IPS DF 19.7 (cell line): ENCODE data around the gene CCDC91.
"Not testable (repeated sequence)": the region's sequence is repeated elsewhere in the genome, so short reads cannot be mapped to it uniquely, and the experiment has no call there.

Experiments used
- DNase-seq: peaks from one replicate; pipeline ENCODE4 v3.0.0-alpha.2; 2013; ENCODE audit warnings: low read depth, low spot score

CCDC91 gene

DNA sequence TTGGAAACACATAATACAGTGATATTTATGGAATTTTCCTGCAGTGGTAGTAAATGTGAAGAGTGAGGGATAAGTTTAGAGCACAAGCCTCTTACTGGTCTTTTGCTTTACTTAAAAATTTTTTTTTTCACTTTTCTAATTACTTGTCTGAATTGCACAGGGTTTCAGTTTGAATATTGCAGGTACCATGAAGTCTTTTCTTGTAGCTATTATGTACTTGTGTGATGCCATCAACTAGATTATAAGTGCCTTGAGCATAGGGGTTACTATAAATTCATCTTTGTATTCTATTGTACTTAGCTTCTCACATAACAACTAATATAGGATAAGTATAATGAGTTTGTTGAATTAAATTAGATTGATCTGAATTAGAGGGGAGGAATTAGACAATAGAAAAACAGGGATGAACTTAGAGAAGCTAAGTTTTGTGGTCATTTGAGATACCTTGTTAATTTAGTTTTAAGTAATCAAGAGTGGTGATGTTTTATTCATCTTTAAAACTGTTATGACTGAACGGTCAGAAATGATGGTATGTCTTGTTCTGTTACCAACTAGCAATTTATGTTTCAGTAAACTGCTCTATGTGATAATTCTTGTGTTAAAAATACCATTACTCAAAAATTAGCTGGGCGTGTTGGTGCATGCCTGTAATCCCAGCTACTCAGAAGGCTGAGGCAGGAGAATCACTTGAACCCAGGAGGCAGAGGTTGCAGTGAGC lies 42.1 kb downstream of the CCDC91 start:
- no peak for DNase-seq

DNA sequence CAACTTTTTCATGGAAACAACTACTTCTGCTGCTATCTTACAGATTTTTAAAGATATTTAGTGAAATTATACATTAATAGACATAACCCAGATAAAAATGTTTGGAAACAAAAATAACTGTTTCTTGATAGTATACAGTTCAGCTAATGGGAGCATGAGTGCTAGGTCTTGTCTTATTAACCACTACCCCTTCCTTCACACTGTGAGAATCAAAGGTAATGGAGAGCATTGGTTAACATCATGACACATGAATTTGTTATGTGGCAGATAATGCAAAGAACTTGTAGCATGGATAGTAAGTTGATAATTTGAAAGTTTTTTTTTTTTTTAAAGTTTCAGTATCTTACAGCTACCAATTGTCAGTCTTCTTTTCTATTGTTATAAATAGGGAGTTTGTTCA lies 44.2 kb downstream of the CCDC91 start:
- DNase-seq, result no peak

DNA sequence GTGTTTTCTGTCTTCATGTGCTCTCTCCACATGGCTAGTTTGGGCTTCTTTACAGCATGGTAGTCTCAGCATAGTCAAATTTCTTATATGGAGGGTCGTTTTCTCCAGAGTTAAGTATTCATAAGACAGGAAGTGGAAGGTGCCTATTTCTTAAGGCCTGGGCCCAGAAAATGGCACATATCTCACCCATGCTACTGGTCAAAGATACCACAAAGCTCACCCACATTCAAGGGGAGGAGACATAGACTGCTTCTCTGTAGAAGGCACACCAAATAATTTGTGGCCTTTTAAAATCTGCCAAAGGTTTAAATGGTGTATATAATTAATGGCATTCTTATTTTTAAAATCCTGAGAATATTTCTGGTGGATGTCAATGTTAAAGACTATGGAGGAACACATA lies 44.8 kb downstream of the CCDC91 start:
- DNase-seq, result no peak

DNA sequence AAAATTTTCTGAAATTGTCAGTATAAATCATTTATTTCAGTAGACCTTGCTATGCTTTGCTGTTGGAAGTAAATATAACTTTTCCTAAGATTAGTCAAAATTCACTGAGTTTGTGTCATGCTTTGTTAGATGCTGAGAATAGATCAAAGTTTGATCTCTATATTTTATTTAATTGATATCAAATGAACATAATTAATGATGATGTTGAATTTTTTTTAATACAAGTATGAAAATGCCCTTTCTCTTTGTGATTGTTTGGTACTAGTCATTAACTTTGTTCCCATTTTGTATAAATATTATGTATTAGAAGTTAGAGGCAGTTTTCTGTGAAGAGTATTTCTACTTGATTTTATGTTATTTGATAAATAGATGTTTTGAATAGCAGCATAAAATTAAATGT lies 45.7 kb downstream of the CCDC91 start:
- DNase-seq, result no peak

DNA sequence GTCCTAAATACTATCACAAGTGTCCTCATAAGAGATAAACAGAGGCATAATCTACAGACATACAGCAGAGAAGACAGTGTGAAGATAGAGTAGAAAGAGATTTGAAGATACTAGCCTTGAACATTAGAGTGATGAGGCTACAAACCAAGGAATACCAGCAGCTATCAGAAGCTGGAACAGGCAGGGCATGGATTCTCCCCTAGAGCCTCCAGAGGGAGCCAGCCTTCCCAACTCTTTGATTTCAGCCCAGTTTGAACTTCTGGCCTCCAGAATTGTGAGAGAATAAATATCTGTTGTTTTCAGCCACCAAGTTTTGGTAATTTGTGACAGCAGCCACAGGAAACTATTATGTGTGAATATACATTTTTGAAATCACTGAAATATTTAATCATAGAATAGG lies 47.2 kb downstream of the CCDC91 start:
- DNase-seq, result no peak

DNA sequence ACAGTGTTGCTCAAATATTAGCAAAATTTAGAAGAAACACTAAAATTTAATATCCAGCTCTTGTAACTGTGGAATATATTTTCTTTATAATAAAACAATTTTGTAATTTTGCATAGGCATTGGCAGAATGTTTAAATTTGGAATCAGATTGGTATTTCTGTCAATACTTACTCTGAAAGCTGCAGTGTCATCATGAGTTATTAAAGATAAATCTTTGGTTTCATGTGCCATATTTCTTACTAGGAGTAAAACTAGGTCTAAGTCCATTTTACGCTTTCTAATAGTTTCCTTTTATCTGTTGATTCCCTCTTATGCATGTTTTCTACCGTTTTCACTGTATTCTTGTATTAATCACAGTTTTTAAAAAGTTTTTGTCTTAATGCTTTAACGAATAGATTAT lies 49.7 kb downstream of the CCDC91 start:
- no peak for DNase-seq

DNA sequence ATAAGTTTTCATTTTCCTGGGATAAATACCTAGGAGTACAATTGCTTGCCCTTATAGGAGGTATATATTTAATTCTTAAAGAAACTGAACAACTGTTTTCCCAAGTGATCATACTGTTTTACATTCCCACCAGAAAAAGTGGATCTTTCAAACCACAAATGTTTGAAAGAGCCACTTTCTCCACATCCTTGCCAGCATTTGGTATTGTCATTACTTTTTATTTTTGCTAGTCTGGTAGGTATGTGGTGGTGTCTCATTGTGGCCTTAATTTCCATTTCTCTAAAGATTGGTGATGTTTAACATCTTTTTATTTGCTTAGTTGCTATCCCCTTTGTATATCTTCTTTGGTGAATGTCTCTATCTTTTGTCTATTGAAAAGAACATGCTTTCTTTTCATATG lies 50.6 kb downstream of the CCDC91 start:
- DNase-seq, result no peak

DNA sequence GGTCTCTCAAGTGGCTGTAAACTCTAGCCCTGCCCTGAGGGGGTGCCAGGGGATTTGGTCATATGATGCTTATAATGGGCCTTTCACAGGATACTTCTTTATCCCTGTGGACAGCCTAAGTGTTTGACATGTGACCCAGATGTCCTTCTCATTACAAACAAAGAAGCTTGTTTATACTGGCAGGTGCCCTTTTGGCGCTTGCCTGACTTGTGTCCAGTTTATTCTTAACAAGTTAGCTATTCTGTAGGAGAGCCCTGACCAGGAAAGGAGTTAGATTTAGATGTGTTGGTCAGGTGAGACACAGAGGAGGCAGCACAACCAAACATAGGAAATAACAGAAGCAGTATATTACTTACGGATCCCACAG lies 51.9 kb downstream of the CCDC91 start:
- no peak for DNase-seq

DNA sequence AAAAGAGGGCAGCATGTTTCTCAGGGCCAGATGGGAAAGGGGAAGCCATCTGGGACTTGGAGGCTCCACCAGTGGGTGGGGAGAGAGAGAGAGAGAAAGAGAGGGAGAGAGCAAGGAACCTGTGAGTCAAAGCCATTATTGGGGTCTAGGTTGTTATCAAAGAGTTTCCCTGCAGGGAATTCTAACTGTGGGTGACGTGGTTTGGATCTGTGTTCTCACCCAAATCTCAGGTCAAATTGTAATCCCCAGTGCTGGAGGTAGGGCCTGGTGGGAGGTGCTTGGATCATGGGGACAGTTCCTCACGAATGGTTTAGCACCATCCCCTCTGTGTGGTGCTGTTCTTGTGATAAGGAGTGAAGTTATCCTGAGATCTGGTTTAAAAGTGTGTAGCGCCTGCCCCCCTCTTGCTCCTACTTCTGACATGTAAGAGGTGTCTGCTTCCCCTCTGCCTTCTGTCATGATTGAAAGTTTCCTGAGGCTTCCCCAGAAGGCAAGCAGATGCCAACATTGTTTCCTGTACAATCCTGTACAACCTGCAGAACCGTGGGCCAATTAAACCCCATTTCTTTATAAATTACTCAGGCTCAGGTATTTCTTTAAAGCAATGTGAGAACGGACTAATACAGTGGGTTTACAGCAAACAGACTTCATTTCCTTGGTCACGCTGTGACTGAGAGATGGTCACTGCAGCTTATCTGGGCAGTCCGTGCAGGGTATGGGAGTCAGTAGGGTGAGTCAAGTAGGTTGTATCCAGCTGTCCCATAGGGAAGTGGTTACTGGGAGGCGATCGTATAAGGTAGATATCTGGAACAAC lies 52.4 kb downstream of the CCDC91 start:
- no peak for DNase-seq

DNA sequence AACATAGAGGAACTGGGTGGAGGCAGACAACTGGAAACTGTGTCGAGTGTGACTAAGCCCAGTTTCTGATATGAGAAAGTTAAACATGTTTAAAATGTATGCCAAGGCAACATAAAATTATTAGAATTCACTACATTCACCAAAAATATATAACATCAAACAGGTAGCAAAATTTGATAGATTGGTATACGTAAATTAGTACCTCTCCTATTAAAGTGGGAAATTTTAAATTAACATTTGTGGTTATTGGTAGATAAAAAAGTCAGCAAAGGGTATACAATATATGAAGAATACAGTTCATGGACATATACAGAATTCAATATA lies 53.0 kb downstream of the CCDC91 start:
- DNase-seq, result no peak

DNA sequence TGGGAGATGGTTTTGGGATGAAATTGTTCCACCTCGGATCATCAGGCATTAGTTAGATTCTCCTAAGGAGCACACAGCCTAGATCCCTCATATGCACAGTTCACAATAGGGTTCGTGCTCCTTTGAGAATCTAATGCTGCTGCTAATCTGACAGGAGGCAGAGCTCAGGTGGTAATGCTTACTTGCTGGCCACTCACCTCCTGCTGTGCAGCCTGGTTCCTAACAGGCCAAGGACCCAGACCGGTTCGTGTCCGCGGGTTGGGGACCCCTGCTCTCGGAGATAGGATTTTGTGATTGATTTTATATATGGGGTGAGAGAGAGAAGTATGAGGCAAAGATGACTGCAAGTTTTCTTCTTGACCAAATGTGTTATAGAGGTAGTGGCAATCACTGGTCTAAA lies 57.5 kb downstream of the CCDC91 start:
- no peak for DNase-seq

DNA sequence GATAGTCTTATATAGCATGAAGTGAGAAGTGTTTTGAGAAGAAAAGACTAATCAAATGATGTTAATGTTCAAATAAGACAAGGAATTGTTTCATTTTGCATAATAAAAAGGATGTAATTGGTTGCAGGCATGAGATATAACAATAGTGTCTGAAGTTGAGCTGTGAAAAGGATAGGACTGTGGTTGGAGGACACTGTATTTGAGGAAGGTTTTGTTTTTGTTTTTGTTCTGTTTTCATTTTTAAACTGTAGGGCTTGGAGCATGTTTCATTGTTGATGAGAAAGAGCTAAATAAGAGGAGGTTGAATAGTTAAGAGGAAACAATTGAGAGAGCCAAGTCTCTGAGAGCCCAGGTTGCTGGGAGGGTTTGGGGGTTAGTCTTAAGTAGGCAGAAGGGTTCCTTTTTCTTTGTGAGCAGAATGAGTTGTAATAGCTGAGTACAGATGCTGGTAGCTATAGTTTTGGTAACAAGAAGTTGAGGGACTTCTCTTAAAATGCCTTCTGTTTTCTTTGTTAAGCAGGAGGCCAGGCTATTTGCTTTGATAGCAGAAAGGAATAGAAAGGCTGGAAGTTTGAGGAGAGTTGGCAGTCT lies 58.4 kb downstream of the CCDC91 start:
- DNase-seq, result no peak

DNA sequence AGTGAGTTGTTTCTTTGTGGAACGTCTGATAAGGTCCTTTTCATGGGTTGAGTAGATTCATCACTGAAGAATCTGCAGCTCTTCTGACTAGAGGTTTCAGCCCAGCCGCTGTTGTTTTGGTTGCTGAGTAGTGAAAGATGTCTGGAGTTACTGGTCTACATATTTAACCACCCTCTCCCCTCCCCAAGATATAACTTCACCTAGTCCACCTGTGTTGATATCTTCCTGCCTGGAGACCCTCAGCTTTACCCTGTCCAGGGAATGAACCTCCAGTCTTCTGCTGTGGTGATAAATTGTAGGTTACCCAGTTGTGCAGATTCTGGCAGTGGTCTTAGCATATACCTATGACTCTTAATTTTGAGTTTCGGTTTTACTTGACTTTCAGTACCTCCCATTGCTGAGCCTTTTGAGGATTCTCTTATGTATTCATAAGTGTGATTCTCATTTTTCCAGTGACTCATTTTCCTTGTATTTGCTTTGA lies 62.9 kb downstream of the CCDC91 start:
- no peak for DNase-seq

DNA sequence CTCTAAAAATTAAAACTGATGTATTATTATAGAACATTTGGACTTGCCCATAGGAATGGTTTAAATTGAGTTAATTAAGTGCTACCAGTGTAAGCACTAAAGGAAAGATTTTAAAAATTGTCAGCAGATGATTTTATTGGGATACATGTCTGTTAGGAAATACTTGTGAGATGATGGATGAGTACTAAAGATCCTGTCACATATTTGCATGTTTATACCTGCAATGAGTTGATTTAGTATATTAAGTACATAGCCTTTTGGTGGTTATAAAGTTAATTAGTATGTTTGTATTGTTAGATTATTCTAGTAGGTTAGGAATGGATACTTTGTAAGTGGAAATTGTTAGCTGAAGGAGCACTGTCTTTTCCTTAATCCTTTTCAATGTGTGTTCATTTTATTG lies 67.2 kb downstream of the CCDC91 start:
- no peak for DNase-seq

DNA sequence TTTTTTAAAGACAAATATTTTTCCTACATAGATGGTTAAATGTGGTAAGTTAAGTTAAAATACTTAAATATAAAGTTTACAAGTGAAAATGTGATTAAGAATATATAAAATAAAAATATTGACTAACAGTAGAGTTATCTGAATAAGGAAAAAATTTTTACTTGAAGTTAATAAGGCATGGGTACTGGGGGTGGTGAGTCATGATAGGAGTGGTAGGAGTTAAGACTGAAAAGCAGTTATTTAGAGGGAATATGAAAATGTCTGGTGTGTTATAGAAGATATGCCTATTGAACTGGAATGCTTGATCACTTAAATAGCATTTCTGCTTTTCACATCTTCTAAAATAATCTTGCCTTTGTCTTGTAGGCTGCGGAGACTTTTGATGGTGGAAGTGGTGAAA lies 68.7 kb downstream of the CCDC91 start:
- no peak for DNase-seq

DNA sequence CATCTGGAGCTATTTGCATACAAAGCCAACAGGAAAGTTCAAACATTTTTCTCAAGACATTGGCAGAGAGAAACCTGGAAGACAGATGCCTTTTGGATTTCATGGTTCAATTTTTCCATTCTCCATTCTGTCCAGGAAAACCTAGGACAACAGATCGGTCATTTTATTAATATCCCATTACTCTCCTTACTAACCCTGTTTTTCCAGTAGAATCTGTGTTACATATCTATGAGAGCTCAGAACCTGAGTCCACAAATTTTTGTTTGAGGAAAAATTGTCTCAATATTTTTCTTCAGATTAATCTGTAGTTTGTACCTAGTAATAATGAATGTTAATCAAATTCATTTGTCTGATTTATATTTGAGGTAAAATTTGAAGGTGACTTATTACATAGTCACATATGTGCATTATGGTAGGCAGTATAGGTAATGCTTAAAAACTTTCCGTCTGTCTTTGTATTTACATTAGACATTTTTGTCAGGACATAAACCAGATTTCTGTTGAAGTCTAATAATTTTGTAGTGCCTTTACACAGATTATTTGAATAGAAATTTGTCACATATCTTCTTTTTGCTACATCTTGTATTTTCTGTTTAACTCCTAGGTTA lies 75.3 kb downstream of the CCDC91 start:
- no peak for DNase-seq

DNA sequence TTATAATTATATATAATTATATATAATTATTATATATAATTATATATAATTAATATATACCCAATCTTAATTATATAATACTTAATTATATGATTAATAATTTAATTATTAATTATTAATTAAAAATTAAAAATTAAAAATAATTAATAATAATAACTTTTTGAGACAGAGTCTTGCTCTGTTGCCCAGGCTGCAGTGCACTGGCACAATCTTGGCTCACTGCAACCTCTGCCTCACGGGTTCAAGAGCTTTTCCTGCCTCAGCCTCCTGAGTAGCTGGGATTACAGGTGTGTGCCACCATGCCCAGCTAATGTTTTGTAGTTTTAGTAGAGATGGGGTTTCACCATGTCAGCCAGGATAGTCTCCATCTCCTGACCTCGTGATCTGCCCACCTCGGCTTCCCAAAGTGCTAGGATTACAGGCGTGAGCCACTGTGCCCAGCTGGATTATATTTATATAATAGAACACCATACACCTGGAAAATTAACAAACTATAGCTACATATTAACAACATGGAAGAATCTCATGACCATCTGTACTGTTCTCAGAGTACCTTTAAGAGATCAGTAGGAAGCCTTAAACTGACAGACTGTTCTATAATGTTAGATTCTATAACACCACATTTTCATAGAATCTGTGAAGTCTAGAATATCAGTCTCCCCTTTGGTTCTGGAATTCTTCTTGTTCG lies 77.8 kb downstream of the CCDC91 start:
- not testable (repeated sequence) for DNase-seq

DNA sequence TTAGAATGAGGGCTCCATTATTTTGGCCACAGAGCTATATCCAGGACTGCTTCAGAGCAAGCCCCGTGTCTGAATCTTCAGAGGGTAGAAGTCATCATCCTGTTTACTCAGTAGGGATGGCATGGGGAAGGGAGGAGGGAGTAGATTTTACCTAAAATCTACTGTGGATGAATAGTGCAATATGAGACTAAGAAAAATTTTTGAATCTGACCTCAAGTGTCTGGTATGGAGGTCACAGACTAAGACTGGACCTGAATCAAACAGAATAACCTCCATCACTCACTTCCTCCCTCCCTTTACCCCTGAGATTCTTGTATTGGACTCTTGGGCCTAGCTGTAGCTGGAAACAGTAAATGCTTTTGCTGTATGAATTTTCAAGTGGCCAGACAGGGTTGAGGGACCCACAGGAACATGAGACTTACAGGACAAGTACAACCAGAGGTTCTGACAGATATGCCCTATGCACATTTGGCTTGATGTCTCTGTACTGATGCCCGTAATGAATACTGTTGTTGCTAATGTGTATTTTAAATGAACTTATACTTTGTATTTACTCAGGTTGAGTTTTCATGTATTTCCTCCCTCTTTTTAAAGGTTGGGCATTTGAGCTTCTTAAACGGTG lies 78.5 kb downstream of the CCDC91 start:
- no peak for DNase-seq

DNA sequence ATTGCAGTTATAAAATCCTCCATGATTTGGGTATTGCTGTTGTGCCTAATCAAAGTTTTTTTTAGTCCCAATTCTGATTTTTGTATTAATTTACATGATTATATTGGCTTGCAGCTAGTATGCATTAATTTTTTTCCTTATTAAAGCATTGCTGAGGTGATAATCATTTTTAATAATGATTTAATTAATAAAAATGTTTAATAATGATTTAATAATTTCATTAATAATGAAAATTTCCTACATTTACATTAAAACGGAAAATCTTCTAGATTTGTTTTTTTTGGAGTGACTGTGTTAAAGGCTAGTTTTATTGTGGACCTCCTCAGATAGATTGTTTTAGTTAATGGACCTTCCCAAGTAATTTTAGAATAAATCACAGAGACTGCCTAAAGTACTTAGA lies 79.6 kb downstream of the CCDC91 start:
- no peak for DNase-seq

DNA sequence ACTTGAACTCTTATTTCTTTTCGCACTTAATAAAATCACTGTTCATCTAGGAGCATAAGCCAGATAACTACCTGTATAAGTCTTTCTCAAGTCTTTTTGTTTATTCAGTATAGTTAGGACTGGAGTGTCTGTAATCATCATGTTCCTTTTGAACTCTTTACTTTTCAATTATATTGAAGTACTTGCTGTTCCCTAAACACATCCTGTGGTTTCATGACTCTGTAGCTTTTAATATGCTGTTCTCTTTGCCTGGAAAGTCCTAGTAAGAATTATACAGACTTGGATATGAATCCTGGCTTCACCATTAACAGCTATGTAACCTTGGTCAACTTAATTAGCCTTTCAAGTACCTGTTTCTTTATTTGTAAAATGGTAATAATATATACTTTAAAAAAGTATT lies 88.2 kb downstream of the CCDC91 start:
- no peak for DNase-seq

DNA sequence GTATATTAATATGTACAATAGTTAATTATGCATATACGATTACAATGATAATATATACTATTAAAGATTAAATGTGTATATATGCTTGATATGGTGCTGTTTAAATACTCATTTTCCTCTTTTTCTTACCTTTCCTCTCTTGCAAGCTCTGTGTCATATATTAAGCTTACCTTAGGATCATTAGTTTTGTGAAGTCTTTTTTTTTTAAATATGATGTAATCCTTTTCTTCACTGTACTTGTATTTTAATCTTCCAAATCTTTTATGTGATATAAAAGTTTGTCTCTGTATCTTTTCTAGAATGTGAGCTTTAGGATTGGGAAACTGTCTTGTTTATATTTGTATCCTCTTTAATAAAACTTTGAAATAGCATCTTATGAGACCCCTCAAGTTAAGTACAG lies 88.7 kb downstream of the CCDC91 start:
- DNase-seq, result no peak

DNA sequence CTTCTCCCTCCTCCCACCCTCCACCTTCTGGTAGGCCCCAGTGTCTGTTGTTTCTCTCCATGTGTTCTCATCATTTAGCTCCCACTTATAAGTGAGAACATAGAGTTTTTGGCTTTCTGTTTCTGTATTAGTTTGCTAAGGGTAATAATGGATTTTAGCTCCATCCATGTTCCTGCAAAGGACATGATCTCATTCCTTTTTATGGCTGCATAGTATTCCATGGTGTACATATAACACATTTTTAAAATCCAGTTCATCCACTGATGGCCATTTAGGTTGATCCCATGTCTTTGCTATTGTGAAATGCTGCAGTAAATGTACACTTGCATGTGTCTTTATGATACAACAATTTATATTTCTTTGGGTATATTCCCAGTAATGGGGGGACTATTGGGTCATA lies 96.1 kb downstream of the CCDC91 start:
- DNase-seq, result no peak
